AG08396 (cell line): ENCODE data around the gene C2.
"Not testable (repeated sequence)": the region's sequence is repeated elsewhere in the genome, so short reads cannot be mapped to it uniquely, and the experiment has no call there.

ENCODE experiments used
- DNase-seq: peaks from one replicate; pipeline ENCODE4 v3.0.0; 2012; ENCODE audit warnings: low spot score, mixed read lengths

C2 gene

DNA sequence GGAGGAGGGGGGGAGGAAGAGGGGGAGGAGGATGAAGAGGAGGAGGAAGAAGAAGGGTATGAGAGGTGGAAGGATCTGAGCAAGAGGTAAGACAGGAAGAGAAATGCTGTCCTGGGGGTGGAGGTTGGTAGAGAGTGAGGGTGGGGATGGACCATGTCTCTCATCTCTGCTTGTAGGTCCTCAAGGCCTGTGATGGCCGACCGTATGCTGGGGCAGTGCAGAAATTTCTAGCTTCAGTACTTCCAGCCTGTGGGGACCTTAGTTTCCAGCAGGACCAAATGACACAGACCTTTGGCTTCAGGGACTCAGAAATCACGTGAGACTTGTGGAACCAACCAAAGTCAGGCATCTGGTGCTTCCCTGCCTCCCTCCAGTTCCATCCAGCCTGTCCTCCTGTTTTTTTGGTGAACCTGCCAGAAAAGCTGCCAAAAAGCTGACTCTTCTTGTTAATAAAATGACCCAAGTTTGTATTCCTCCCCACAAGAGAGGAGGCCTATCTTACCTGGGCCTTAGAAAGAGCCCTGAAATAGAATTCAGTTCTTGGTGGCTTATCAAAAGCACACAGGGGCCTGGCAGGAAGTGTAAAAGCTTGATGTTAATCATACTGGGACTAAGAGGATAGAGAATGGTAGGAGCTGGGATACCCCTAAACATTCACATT, 51.9 kb downstream of the C2 start:
- no peak for DNase-seq

- DNase-seq = not testable (repeated sequence)
Measured at GRCh38 chr6:31980195-31980876, 52.8 kb downstream of the C2 start.

DNA sequence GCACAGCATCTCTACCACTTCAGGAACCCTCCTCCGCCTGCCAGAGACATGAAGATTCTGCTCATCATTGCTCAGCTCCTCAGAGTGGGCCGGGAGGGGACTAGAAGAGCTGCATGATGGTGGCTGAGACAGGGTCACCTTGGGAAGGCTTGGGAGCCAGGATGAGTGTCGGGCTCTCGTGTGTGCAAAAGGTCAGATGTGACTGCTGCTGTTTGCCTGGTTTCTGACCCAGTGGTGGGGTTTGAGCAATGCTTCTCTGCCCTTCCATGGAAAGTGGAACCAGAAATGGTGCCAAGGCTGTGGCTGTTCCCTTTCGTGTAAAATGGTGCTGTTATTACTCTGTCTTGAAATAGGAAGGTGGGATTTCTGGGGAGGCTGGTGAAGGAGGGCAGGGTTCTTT, 53.5 kb downstream of the C2 start:
- not testable (repeated sequence) for DNase-seq

DNA sequence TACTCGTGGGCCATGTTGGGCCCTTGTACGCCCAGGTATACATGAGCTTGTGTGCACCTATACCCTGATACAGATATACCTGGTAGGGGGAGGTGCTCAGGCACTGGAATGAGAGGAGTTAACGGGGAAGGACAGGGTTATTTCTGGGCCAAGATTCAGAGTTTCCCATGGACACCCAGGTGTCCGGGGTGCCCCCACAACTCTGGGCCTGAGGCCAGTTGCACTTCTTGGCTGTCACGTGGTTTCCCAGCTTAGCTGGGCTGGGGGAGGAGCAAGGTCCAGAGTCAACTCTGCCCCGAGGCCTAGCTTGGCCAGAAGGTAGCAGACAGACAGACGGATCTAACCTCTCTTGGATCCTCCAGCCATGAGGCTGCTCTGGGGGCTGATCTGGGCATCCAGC, 54.2 kb downstream of the C2 start, which contains the start of gene C4A:
Gene C4A, plus strand, starts transcription at position 314 of the 400 bp plus-strand sequence. Its CDS starts 51 bp downstream, at position 365.
- DNase-seq = not testable (repeated sequence)

GRCh38 chr6:31989363-31989762, 61.8 kb downstream of the C2 start:
- not testable (repeated sequence) for DNase-seq

DNA sequence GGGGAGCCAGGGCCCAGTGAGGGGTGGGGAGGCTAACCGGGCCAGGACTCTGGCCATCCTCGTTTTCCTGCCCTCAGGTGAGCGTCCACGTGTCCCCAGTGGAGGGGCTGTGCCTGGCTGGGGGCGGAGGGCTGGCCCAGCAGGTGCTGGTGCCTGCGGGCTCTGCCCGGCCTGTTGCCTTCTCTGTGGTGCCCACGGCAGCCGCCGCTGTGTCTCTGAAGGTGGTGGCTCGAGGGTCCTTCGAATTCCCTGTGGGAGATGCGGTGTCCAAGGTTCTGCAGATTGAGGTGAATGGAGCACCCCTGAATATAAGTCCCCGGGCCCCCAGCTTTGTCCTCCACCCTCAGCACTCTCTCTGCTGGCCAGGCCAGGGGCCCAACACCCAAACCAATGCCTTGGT, 66.9 kb downstream of the C2 start:
- not testable (repeated sequence) for DNase-seq
